CD4-positive, alpha-beta T cell treated with Interleukin-4 for 4 hours (primary cell): ENCODE results near the gene OCSTAMP.

Source experiments
- DNase-seq: peaks from one replicate; pipeline ENCODE4 v3.0.0-alpha.2; 2020

The OCSTAMP gene

GRCh38 chr20:46512943-46513844 is 37.3 kb downstream of the OCSTAMP start, which contains the start of gene ZNF334:
Gene ZNF334, minus strand, starts transcription at chr20:46513559. Its CDS starts 1,457 bp downstream, at chr20:46512102.
- no peak for DNase-seq

GRCh38 chr20:46509523-46509922 is 40.9 kb downstream of the OCSTAMP start:
- DNase-seq: no peak

- DNase-seq: no peak
Measured at GRCh38 chr20:46507760-46508407, 42.6 kb downstream of the OCSTAMP start.

- no peak for DNase-seq
Measured at GRCh38 chr20:46505506-46505905, 44.9 kb downstream of the OCSTAMP start.

- no peak for DNase-seq
Measured at GRCh38 chr20:46501961-46502360, 48.5 kb downstream of the OCSTAMP start.

- DNase-seq: no peak
Measured at GRCh38 chr20:46501337-46501942, 49.0 kb downstream of the OCSTAMP start.

- no peak for DNase-seq
Measured at GRCh38 chr20:46494077-46494476, 56.4 kb downstream of the OCSTAMP start.

- no peak for DNase-seq
Measured at GRCh38 chr20:46491354-46491753, 59.1 kb downstream of the OCSTAMP start.
